ENCODE measurements around the gene GIT2.

GRCh38 chr12:109958374-109958773, 37.8 kb downstream of the GIT2 start:
- TF ChIP-seq CTCF (IDR thresholded peaks at IDR 0.05) (no peak), POLR2A (IDR thresholded peaks at IDR 0.05) (no peak)
